HG02588 (cell line): ENCODE results near the gene SLMAP.

ENCODE experiments used
- ATAC-seq: cut with Tn5 transposase; IDR thresholded peaks from one replicate; pipeline ENCODE4 v1.9.1; 2021; ENCODE audit warnings: mild to moderate bottlenecking, moderate library complexity; ENCODE audit not compliant: unreplicated experiment

Gene SLMAP

GRCh38 chr3:57752307-57752706 lies 3.8 kb upstream of the SLMAP start:
- ATAC-seq, result no peak

DNA sequence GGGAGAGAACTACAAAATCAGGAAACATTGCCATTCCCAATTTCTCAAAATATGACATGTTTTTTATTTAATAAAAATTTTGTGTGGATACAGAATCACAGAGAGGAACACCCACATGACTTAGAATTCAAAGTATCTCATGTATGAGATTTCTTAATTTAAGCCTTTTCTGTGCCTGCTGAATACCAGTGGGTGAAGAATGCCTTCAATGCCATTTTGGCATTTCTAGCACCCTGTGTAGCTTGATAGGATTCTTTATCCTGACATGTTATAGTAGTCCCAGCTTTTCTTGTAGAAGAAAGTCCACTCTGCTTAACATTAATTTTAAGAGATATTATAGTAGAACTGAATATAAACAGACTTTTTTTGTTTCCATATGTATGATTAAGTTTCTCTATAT lies 3.1 kb upstream of the SLMAP start:
- ATAC-seq, result no peak

GRCh38 chr3:57755368-57755675 lies 787 bp upstream of the SLMAP start:
- ATAC-seq, result no peak

GRCh38 chr3:57756528-57757401 lies 656 bp downstream of the SLMAP start:
- peak; percentile 24 for ATAC-seq

GRCh38 chr3:57757642-57758297 lies 1.7 kb downstream of the SLMAP start:
- no peak for ATAC-seq

GRCh38 chr3:57758686-57759085 lies 2.6 kb downstream of the SLMAP start:
- no peak for ATAC-seq

GRCh38 chr3:57764794-57765193 lies 8.7 kb downstream of the SLMAP start:
- ATAC-seq, result no peak

GRCh38 chr3:57768595-57768994 lies 12.5 kb downstream of the SLMAP start:
- ATAC-seq, result no peak

GRCh38 chr3:57770009-57770827 lies 14.1 kb downstream of the SLMAP start:
- ATAC-seq, result no peak

DNA sequence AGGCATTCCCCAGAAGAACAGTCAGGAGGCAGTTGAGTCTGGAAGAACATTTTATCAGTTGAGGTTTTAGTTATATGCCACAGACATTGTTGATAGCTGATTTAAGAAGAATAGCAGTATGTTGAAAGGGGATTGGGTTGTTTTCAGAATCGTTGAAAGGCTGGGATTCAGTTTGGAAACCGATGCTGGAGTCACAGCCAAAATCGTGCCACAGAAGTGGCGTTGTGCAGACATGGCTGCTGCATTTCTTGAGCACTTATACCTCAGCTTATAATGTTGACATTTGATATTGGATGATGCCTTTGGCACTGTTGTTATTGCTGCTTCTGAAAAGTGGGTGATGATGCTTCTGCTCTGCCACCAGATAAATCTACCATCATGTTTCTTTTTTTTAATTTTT lies 16.1 kb downstream of the SLMAP start:
- ATAC-seq, result no peak

DNA sequence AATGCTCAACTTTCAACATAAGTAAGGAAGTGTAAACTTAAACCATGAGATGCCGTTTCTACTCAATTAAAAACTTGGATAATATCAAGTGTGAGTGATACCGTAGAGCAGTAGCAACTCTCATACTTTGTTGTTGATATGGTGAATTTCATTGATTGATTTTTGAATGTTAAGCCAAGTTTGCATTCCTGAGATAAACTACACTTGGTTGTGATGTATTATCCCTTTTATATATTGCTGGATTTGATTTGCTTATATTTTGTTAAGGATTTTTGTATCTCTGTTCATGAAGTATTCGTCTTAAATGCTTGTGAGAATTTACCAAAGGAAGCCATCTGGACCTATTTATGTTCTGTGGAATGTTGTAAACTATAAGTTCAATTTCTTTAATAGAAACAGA lies 21.7 kb downstream of the SLMAP start:
- no peak for ATAC-seq

GRCh38 chr3:57778494-57778893 lies 22.4 kb downstream of the SLMAP start:
- ATAC-seq, result no peak

DNA sequence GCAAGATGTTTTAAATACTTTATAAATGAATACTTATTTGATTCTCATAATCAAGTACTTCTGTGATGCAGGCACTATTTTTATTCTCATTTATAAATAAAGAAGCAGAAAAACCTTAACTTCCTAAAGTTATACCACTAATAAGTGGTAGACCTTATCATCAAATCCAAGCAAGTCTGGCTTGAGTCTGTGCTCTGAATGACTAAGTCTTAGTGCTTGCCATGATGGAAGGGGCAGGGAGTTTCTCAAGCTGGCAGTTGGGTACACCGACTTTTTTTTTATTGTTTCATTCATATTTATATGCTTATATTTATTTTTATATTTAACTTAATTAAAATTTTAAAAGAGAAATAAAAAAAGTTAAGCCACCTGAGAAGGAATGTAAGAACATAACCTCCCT lies 23.6 kb downstream of the SLMAP start:
- ATAC-seq, result no peak

GRCh38 chr3:57783186-57784088 lies 27.3 kb downstream of the SLMAP start:
- no peak for ATAC-seq

GRCh38 chr3:57784089-57784735 lies 28.1 kb downstream of the SLMAP start:
- no peak for ATAC-seq

- ATAC-seq, result no peak
Observed at GRCh38 chr3:57785446-57785845, 29.3 kb downstream of the SLMAP start.

DNA sequence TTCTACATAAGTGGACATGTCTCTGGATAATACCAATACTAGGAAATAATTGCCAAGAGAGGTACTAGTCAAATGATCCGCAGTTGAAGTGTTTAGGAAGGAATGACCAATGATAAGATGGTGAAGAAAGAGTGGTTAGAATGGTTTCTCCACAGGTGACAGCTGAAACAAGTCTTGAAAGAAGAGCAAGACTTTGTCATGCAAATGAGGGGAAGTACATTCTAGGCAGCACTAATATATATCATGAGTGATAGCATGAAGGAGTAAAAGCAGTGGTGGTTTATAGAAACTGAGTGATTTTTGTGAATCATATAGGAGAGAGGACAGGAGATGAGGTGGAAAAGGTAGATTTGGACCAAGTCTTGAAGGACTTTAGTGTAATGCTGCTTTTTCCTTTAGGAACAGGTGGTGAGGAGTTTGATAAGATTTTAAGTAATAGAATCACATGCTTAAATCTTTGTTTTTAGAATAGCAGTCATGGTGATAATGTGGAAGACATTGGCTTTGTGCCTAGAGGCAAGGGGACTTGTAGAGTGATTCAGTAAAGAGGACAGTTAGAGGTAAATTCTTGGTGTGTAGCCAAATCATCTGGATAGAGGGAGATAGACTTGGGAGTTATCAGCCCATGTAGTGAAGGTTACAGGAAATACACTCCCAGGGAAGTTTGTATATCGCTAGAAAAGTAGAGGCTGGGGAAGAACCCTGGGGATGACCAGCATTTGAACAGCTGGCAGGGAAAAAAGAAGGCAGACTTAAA lies 31.9 kb downstream of the SLMAP start:
- ATAC-seq, result peak; percentile 96

- no peak for ATAC-seq
Observed at GRCh38 chr3:57788624-57789018, 32.5 kb downstream of the SLMAP start.

DNA sequence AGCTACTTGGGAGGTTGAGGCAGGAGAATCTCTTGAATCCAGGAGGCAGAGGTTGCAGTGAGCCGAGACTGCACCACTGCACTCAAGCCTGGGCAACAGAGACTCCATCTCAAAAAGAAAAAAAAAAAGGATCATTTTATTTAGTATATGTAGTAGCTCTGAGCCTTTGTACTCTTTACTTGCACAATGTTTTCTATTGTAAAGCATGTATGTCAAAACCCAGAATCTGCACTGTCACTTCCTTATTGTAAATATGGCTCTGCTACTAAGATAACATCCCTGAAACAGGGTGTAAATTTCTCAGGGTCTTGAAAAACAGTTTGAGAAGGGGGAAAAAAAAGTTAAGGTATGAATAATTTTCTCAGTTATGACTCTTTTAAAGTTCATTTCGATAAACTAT lies 35.1 kb downstream of the SLMAP start:
- ATAC-seq, result no peak
